ENCODE data around the gene OLA1. TPM values are rescaled to one million over a fixed set of nuclear protein-coding genes. Genes with fewer than 3 reads are reported as not detected.

The OLA1 gene
- total RNA-seq, 1 donor from 2014 or later = 323 TPM

GRCh38 chr2:174039551-174040416, 208.5 kb downstream of the OLA1 start:
- no peaks in the 10 kb centered on the region for H3K36me3 Mint-ChIP-seq
- H3K27me3 Mint-ChIP-seq (ENCODE audit: insufficient read depth, low read depth) = peaks cover 2% of the 10 kb centered on the region
- peak overlapping the region; percentile 23 for H3K27ac Mint-ChIP-seq
- H3K27ac ChIP-seq = no peak overlapping the region
- TF ChIP-seq, protein P1, sequence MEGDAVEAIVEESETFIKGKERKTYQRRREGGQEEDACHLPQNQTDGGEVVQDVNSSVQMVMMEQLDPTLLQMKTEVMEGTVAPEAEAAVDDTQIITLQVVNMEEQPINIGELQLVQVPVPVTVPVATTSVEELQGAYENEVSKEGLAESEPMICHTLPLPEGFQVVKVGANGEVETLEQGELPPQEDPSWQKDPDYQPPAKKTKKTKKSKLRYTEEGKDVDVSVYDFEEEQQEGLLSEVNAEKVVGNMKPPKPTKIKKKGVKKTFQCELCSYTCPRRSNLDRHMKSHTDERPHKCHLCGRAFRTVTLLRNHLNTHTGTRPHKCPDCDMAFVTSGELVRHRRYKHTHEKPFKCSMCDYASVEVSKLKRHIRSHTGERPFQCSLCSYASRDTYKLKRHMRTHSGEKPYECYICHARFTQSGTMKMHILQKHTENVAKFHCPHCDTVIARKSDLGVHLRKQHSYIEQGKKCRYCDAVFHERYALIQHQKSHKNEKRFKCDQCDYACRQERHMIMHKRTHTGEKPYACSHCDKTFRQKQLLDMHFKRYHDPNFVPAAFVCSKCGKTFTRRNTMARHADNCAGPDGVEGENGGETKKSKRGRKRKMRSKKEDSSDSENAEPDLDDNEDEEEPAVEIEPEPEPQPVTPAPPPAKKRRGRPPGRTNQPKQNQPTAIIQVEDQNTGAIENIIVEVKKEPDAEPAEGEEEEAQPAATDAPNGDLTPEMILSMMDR (IDR thresholded peaks at IDR 0.05) = peak; percentile 89
- TF ChIP-seq EZH2 (IDR thresholded peaks at IDR 0.05) = no peak
- no peak overlapping the region for H3K4me3 Mint-ChIP-seq
- no peaks in the 10 kb centered on the region for H3K9me3 Mint-ChIP-seq
- H3K4me2 ChIP-seq = no peak overlapping the region
- no peaks in the 10 kb centered on the region for H3K79me2 ChIP-seq (ENCODE audit: low read depth)
- H3K27me3 ChIP-seq = no peaks in the 10 kb centered on the region
- H3K4me1 Mint-ChIP-seq = peaks cover 24% of the 10 kb centered on the region
- peak overlapping the region; percentile 73 for H2AFZ ChIP-seq (replicated peaks)
- no peak overlapping the region for H3K4me3 ChIP-seq
- H3K36me3 ChIP-seq = no peaks in the 10 kb centered on the region
- no peak overlapping the region for H3K9ac ChIP-seq
- H3F3A ChIP-seq (ENCODE audit: low read depth) = peaks cover 5% of the 10 kb centered on the region
- peak; percentile 88 for DNase-seq (ENCODE audit: low spot score)
- H4K20me1 ChIP-seq (ENCODE audit: low read depth) = no peaks in the 10 kb centered on the region
- peaks cover 4% of the 10 kb centered on the region for H3K4me1 ChIP-seq
- no peaks in the 10 kb centered on the region for H3K9me3 ChIP-seq (ENCODE audit: low read depth)

DNA sequence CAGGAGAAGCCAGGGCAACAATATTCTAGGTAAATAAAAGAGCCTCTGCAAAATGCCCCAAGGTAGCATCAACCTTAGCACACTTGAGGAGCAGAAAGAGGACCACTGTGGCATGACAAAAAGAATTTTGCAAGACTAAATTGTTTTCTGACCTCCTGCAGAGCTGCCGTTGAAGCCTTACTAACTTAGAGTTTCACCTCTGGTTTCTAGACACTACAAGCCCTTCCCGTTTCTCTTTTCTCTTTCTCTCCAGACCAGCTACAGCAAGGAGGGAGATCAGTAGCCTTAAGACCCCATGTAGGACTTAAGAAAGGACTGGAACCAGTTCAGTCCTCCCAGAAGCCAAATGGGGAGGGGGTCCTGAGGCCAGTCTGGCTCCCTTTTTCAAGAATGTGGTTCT, 209.9 kb downstream of the OLA1 start:
- Mint-ChIP-seq H3K27me3 (ENCODE audit: insufficient read depth, low read depth) (peaks cover 5% of the 10 kb centered on the region), H3K36me3 (no peaks in the 10 kb centered on the region), H3K4me3 (no peak overlapping the region), H3K27ac (no peak overlapping the region), H3K4me1 (peaks cover 24% of the 10 kb centered on the region), H3K9me3 (no peaks in the 10 kb centered on the region)
- H3K4me2 ChIP-seq = no peak overlapping the region
- peaks cover 4% of the 10 kb centered on the region for H3K4me1 ChIP-seq
- H3K36me3 ChIP-seq = no peaks in the 10 kb centered on the region
- H3K4me3 ChIP-seq = no peak overlapping the region
- TF ChIP-seq EZH2phosphoT487 (IDR thresholded peaks at IDR 0.05) = no peak
- H3K9me3 ChIP-seq (ENCODE audit: low read depth) = no peaks in the 10 kb centered on the region
- H3F3A ChIP-seq (ENCODE audit: low read depth) = peaks cover 5% of the 10 kb centered on the region
- H3K79me2 ChIP-seq (ENCODE audit: low read depth) = no peaks in the 10 kb centered on the region
- no peaks in the 10 kb centered on the region for H4K20me1 ChIP-seq (ENCODE audit: low read depth)
- H2AFZ ChIP-seq (replicated peaks) = no peak overlapping the region
- no peaks in the 10 kb centered on the region for H3K27me3 ChIP-seq
- H3K27ac ChIP-seq = no peak overlapping the region
- no peak for DNase-seq (ENCODE audit: low spot score)
- H3K9ac ChIP-seq = no peak overlapping the region

DNA sequence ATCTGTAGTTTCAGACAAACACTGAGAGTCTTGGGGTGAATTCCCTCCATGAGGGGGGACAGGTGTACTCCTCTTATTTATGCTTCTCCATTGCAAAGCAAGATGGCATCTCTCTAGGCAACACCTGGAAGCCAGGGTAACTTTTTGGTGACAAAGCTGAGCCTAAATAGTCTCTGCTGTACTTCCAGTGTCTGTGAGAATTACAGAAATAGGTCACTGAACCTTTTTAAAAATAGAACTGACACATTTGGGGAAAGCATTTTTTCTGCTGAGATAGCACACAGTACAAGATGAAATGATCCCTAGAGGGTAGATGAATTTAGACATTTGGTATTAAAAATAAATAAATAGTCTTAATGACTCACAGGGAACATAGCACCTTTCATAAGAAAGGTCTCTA, 211.5 kb downstream of the OLA1 start:
- Mint-ChIP-seq H3K36me3 (no peaks in the 10 kb centered on the region), H3K27ac (no peak overlapping the region), H3K9me3 (peaks cover 4% of the 10 kb centered on the region), H3K27me3 (ENCODE audit: insufficient read depth, low read depth) (peaks cover 10% of the 10 kb centered on the region), H3K4me1 (peaks cover 35% of the 10 kb centered on the region), H3K4me3 (no peak overlapping the region)
- H3K27me3 ChIP-seq = no peaks in the 10 kb centered on the region
- H2AFZ ChIP-seq (replicated peaks) = no peak overlapping the region
- H3F3A ChIP-seq (ENCODE audit: low read depth) = peaks cover 5% of the 10 kb centered on the region
- H3K9ac ChIP-seq = no peak overlapping the region
- DNase-seq (ENCODE audit: low spot score) = no peak
- no peak overlapping the region for H3K4me2 ChIP-seq
- TF ChIP-seq EZH2 (IDR thresholded peaks at IDR 0.05) (no peak), EZH2phosphoT487 (IDR thresholded peaks at IDR 0.05) (no peak)
- TF ChIP-seq, protein P1 (IDR thresholded peaks at IDR 0.05) = no peak
- H3K4me1 ChIP-seq = peaks cover 4% of the 10 kb centered on the region
- H3K79me2 ChIP-seq (ENCODE audit: low read depth) = no peaks in the 10 kb centered on the region
- no peak overlapping the region for H3K4me3 ChIP-seq
- no peaks in the 10 kb centered on the region for H3K36me3 ChIP-seq
- H4K20me1 ChIP-seq (ENCODE audit: low read depth) = no peaks in the 10 kb centered on the region
- H3K9me3 ChIP-seq (ENCODE audit: low read depth) = no peaks in the 10 kb centered on the region
- H3K27ac ChIP-seq = no peak overlapping the region

All from neural progenitor cell (in vitro differentiated cells).